ENCODE measurements around the gene ITGAE.
A peak's percentile ranks its signal among the peaks of the same experiment; 100 is the strongest.
"Not testable (repeated sequence)": the region's sequence is repeated elsewhere in the genome, so short reads cannot be mapped to it uniquely, and the experiment has no call there.

Gene ITGAE

GRCh38 chr17:3729881-3730280 is 71.1 kb downstream of the ITGAE start:
- DNase-seq (ENCODE audit: low spot score) = no peak

DNA sequence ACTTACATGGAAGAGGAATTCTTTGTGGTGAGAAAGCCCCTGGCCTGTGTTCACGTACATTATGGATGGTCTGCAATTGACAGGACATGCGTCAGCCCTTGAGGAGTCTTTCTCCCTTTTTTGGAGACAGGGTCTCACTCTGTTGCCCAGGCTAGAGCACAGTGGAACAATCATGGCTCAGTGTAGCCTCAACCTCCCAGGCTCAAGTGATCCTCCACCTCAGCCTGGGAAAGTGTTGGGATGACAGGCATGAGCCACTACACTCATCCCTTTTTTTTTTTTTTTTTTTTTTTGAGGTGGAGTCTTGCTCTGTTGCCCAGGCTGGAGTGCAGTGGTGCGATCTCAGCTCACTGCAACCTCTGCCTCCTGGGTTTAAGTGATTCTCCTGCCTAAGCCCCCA is 72.9 kb downstream of the ITGAE start:
- not testable (repeated sequence) for DNase-seq (ENCODE audit: low spot score)

DNA sequence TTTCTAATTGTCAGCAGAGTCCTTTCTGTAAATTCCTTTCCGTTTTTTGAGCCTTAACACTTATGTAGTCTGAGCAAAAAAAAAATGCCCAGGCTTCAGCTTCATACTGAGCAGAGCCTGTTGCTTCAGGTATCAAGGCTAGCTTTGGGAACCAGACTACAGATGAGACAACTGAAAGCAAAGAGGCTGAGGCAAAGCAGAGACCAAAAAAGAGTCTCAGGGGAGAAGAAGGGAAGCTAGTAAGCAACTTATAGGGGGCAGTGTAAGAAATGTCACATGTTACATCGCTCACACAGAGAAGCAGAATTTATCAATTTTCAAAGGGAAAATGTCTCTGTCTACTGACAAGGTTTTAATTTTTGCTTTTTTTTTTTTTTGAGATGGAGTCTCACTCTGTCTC is 73.9 kb downstream of the ITGAE start:
- peak; percentile 29 for DNase-seq (ENCODE audit: low spot score)

DNA sequence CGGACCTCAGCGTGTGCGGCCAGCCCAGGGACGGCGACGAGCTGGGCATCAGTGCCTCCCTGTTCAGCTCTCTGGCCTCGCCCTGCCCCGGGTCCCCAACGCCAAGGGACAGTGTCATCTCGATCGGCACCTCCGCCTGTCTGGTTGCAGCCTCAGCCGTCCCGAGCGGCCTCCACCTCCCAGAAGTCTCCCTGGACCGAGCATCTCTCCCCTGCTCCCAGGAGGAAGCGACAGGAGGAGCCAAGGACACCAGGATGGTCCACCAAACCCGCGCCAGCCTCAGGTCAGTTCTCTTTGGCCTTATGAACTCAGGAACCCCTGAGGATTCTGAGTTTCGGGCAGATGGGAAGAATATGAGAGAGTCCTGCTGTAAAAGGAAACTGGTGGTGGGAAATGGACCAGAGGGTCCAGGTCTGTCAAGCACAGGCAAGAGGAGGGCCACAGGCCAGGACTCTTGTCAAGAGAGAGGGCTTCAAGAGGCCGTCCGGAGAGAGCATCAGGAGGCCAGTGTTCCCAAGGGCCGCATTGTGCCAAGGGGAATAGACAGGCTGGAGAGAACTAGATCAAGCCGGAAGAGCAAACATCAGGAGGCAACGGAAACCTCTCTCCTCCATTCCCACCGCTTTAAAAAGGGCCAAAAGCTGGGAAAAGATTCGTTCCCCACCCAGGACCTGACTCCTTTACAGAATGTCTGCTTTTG is 76.5 kb downstream of the ITGAE start:
- no peak for DNase-seq (ENCODE audit: low spot score)

DNA sequence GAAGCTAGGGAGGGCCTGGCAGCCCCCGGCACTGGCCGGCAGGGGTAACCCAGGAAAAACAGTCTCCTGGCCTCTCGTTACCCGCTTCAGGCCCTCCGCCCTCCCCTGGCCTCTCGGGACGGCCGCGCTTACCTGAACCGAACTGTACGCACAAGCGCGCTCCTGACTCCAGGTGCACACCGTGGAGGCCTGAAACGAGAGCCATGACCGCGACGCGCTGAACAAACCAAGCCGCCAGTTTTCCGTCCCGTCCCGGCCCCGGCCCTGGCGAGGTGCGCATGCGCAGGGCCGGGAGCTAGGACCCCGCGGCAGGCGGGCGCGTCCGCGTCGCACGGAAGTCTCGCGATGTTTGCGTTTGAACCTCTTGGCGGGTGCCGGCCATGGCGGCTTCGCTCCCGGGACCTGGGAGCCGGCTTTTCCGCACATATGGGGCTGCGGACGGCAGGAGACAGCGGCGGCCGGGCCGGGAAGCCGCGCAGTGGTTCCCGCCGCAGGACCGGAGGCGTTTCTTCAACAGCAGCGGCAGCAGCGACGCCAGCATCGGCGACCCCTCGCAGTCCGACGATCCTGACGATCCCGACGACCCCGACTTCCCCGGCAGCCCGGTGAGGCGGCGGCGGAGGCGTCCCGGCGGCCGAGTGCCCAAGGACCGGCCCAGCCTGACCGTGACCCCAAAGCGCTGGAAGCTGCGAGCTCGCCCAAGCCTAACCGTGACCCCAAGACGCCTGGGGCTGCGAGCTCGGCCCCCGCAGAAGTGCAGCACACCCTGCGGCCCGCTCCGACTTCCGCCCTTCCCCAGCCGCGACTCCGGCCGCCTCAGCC is 77.2 kb downstream of the ITGAE start, which contains the start of gene HASPIN:
Gene HASPIN (plus strand): TSS at position 348 of the 822 bp plus-strand sequence. CDS start 33 bp downstream, at position 381.
- DNase-seq (ENCODE audit: low spot score) = peak; percentile 98

- no peak for DNase-seq (ENCODE audit: low spot score)
These were observed 77.8 kb downstream of the ITGAE start for GRCh38 chr17:3723188-3723555.

GRCh38 chr17:3722716-3723115 is 78.3 kb downstream of the ITGAE start:
- DNase-seq (ENCODE audit: low spot score) = no peak

DNA sequence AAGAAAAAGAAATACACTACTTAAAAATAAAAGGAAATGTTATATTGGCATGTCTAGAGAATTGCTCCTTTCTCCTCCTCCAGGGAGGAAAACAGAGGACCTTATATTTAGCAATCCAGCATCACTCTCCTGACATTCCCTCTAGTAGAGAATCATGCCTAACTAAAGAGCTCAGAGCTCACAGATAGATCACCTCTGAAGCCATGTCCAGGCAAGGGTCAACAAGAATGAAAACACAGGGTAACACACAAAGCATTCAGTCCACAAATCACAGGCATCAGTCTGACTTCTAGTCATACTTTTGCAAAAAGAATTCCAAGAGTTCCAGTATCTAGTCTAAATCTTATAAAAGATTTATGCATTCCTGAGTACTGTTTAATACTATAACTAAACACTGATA is 81.7 kb downstream of the ITGAE start:
- no peak for DNase-seq (ENCODE audit: low spot score)

GRCh38 chr17:3718201-3718600 is 82.8 kb downstream of the ITGAE start:
- DNase-seq (ENCODE audit: low spot score) = no peak

DNA sequence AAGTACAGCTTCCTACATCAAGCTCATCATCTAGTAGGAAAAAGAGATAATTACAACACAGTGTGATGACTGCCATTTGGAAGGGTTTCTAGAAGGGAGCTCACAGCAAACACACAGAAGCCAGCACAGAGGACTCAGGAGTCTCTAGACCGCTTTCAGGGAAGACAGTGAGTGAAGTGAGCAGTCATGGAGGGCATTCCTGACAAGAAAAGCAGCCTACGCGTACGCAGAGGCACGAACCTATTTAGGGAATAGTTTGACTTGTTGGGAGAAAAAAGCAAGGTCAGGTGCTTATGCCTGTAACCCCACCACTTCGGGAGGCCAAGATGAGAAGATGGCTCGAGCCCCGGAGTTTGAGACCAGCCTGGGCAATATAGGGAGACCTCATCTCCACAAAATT is 85.7 kb downstream of the ITGAE start:
- DNase-seq (ENCODE audit: low spot score) = no peak

GRCh38 chr17:3712811-3713463 is 88.1 kb downstream of the ITGAE start:
- no peak for DNase-seq (ENCODE audit: low spot score)

GRCh38 chr17:3710951-3711383 is 90.0 kb downstream of the ITGAE start:
- peak; percentile 87 for DNase-seq (ENCODE audit: low spot score)

- no peak for DNase-seq (ENCODE audit: low spot score)
These were observed 92.6 kb downstream of the ITGAE start for GRCh38 chr17:3708366-3708765.

DNA sequence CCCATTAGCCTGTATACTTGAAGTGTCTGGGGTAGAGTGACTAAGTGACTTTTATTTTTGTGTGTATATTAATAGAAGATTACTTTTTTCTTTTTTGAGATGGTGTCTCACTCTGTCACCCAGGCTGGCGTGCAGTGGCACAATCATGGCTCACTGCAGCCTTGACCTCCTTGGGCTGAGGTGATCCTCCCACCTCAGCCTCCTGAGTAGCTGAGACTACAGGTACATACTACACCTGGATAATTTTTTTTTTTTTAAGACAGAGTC is 95.3 kb downstream of the ITGAE start:
- not testable (repeated sequence) for DNase-seq (ENCODE audit: low spot score)

- no peak for DNase-seq (ENCODE audit: low spot score)
These were observed 95.9 kb downstream of the ITGAE start for GRCh38 chr17:3704931-3705717.

- not testable (repeated sequence) for DNase-seq (ENCODE audit: low spot score)
These were observed 98.9 kb downstream of the ITGAE start for GRCh38 chr17:3702041-3702539.

GRCh38 chr17:3699951-3700350 is 101.0 kb downstream of the ITGAE start:
- DNase-seq (ENCODE audit: low spot score) = no peak

DNA sequence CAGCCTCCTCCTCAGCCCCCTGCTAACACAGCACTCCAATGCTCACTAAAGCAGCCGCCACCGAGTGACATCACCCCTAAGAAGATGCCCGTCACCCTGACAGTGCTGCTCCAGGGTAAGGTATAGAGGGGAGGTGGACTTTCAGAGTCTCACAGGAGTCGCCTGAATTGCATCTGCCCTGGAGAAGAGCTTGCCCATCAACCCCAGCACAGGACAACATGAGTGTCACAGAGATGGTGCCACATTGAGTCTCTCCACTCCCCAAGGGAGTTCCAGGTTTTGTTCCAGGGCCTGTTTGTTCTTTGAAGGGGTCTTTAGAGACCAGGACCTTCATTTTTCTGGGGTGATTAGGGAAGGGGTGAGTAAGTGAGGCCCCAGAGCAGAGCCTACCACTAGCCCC is 102.8 kb downstream of the ITGAE start:
- no peak for DNase-seq (ENCODE audit: low spot score)

- no peak for DNase-seq (ENCODE audit: low spot score)
These were observed 103.9 kb downstream of the ITGAE start for GRCh38 chr17:3697103-3697476.

GRCh38 chr17:3695723-3696411 is 105.1 kb downstream of the ITGAE start, which contains the start of gene P2RX5:
P2RX5 (minus strand) TSS chr17:3696155; CDS start chr17:3696005, 150 bp downstream.
- DNase-seq (ENCODE audit: low spot score) = peak; percentile 76

GRCh38 chr17:3695129-3695722 is 105.8 kb downstream of the ITGAE start:
- no peak for DNase-seq (ENCODE audit: low spot score)

All from germinal center (tissue), 1 donor.